Activated T-cell treated with anti-CD3 and anti-CD28 coated beads for 1 hour (primary cell): Measurements from ENCODE around the gene RASSF5.
"Not testable (repeated sequence)": the region's sequence is repeated elsewhere in the genome, so short reads cannot be mapped to it uniquely, and the experiment has no call there.

Experiments
- DNase-seq: peaks from one replicate; pipeline ENCODE4 v3.0.0-alpha.2; 2020; ENCODE audit warnings: low read depth

RASSF5 gene

DNA sequence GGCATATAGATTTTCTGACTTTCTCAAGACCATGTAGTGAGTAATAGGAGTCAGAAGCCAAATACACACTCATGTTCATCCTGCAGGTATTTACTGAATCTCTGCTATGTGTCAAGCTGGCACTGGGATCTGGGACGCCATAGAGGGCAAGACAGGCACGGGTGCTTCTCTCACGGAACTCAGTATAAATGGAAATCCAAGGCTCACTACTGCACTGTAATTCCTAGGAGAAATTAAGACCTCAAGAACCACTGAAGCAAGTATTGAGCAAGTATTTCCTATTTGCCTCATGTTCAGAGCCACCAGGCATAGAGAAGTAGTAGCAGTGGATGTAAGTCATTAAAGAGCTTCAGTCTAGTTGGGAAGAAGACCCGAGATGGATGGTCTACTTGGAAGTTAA is 66.0 kb downstream of the RASSF5 start:
- no peak for DNase-seq

DNA sequence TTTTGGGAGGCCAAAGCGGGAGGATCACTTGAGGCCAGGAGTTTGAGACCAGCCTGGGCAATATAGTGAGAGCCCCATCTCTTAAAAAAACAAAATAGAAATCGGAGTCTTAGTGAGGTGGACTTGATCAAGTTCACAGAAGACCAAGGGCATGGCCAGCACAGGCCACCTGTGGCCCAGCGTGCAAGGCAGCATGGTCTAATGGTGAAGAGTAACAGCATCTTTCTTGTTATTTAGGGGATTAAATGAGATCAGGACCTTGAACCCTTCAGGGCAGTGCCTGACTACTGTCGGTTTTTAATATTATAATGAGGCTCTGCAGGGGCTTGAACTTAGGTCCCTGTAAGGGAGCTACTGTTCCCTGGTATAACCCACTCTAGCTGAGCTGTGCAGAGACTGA is 66.4 kb downstream of the RASSF5 start:
- no peak for DNase-seq

DNA sequence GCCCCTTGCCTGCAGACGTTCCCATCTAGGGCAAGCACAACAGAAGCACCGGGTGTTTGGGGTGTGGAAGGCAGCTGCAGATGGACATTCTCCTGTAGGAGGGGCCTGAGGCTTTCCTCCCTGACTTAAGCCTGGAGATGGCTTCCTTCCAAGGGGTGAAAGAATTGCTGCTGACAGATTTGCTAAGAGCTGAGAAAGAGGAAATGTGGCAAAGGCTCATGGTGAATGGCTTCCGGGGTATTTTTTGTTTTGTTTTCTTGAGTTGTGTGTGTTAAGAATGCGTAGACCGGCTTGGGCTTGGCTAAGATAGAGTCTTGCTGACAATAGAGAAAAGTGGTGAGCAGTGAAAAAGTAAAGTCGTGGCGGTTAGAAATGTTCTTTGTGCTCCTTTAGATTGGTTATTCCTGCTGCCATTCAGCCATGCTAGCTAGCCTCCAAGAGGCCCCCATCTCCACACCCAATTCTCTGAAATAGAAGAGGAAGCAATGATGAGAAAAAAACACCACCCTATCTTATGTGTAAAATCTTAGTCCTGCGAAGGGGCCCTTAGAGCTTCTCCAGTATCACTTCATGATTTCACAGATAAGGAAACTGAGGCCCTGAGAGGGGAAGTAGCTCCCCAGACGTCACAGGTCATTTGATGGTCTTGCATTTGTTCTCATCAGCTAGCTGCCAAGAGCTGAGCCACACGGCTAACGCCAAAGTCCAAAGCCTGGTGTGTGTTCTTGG is 68.0 kb downstream of the RASSF5 start:
- DNase-seq: no peak

DNA sequence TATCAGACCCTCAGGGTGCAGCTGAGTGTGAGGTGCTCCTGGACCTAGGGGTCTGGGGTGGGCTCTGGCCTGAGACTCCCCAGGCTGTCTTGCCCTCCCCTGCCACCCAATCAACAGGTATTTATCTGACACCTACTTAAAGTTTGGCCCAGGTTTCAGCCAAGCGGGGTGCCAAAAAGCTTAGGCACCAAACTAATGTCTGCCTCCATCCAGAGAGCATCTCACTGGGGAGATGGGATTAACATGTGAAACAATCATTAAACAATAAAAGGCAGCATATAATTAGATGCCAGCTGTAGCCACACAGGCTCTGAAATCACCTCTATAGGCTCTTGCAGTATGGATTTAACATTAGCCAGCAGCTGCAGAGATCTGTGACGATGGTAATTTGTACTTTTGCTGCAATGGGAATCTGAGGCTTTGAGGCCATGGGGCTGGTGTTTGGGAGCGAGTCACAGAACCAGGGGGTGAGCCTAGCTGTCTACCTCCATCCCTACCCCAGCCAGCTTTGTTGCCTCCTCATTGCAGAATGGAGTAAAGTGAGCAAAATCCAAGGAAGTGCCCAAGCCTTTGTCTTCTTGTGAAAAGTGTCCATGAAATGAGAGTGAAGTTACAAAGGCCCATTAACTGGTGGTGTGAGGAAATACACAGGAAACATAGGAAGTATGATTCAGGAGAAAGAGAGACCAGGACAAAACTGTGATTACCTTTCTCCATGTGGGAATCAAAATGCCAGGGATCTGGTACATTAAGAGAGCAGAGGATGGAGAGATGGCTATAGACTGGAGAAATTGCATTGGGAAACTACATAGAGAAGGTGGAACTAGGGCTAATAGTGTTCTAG is 68.8 kb downstream of the RASSF5 start:
- no peak for DNase-seq

DNA sequence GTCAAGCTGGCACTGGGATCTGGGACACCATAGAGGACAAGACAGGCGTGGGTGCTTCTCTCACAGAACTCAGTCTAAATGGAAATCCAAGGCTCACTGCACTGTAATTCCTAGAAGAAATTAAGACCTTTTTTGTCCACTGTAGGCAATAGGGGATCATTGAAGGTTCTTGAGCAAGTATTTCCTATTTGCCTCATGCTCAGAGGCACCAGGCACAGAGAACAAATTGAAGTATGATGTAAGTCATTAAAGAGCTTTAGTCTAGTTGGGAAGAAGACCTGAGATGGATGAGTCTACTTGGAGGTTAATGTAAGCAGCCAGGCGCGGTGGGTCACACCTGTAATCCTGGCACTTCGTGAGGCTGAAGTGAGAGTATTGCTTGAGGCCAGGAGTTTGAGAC is 70.3 kb downstream of the RASSF5 start:
- DNase-seq: no peak

DNA sequence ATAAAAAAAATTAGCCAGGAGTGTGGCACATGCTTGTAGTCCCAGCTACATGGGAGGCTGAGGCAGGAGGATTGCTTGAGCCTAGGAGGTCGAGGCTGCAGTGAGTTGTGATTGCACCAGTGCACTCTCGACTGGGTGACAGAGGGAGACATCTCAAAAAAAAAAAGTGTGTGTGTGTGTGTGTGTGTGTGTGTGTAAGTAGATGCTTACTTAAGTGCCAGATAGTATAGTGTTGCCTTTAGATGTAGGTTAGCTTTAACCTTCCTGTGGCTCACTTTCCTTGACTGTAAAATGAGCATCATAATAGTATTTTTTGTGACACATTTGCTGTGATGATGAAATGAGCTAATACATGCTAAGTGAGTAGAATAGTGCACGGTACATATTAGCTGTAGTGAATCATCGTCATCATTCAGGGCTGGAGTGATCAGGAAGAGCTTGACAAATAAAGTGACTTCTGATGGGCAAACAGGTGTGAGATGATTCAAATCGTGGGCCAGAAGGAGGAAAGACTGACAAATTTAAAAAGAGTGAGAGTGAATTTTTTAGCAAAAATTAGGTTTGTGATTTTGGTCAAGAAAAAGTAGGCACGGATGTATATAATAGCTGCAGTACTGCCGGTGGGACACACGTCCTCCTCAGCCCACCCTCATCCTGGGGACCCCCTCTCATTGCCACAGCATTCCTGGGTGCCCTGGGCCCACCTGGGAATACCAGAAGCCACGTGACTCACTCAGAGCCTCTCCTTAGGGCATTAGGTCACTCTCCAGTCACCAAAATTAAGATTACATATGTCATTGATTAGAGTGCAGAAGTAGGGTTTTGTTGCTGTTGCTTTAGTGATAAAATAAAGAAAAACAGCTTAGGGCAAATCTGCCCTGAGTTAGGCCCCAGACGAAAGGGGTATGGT is 71.0 kb downstream of the RASSF5 start:
- DNase-seq: no peak

DNA sequence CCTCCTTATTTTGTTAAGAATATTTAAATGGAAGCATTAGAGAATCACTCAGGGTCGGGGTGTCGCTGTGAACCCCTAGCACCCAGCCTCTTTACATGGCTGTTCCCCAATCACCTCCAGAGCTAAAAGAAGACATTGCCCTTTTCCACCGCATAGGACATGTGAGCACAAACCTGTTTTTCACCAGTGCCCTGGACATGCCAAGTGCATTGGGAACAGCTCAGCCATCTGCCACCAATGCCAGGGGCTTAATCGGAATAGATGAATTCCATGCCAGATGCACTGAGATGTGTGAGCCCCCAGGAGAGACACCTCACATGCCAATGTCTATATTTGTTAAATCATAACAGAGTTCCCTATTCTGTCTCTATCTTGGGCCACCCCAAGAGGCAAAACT is 71.6 kb downstream of the RASSF5 start:
- no peak for DNase-seq

DNA sequence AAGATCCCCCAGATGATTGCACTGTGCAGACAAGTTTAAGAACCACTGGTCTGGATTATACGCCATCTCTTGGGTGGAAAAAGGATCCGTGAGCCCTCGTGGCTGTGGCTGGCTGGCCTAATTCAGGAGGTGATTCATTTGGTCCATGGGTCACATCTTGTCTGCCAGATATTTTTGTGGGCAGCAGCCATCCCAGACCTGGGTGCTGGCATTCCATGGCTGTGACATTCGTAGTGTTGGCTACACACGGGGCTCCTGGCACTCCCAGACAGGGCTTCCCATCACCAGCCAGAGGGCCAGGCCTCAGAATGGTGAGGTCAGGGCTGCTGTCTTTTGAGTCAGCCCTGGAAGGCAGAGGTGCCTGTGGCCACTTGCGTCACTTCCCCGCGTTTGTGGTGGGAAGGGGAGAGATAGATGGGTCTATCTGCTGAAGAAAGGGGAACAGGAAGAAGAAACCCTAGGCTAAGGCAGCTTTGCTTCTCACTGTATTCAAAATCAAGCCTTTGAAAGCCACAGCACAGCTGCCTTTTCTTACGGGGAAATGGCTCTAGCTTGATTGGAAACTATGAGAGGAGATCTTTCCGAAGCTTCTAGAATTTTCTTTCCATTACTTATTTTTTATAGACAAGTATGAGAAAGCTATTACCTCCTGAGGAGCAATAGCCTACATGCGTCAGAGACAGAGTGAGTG is 72.6 kb downstream of the RASSF5 start:
- peak; percentile 68 for DNase-seq

DNA sequence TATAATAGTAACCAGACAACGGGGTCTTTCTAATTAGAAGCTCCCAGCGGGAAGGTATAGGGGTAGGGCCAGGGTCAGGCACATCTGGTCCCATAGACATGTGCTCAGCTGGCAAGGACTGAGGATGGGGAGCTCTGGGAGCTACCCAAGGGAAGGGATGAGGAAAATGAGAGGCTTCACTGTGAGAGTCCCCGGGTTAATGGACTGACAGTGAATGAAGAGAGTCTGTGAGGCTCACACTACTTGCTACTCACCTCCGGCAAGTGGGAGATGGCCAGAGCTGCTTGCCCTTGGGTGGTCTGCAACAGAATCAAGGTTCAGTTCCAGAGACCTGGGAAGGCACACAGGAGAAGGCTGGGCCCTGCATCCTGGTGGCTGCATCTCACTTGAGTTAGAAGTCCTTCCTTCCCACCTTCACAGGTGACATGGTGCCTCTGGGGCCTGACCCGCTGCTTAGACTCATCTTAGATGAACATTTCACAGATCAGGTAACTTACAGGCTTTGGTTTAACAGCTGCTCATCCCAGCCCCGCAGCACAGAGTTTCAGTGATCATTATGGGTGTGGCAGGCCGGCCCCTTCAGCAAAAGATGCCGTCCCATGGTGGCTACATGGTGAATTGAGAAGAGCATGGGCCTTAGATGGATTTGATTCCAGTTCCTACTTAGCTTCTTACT is 73.2 kb downstream of the RASSF5 start:
- no peak for DNase-seq

DNA sequence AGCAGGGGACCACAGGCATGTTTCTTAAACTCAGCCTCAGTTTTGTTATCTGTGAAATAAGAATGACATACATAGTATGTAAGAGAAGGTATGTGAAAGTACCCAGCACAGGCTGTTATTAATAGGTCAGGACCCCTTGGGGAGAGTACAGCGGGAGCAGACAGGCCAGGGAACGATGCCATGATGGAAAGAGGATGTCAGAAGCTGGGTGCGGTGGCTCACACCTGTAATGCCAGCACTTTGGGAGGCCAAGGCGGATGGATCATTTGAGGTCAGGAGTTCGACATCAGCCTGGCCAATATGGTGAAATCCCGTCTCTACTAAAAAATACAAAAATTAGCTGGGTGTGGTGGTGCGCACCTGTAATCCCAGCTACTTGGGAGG is 73.8 kb downstream of the RASSF5 start:
- DNase-seq: not testable (repeated sequence)

DNA sequence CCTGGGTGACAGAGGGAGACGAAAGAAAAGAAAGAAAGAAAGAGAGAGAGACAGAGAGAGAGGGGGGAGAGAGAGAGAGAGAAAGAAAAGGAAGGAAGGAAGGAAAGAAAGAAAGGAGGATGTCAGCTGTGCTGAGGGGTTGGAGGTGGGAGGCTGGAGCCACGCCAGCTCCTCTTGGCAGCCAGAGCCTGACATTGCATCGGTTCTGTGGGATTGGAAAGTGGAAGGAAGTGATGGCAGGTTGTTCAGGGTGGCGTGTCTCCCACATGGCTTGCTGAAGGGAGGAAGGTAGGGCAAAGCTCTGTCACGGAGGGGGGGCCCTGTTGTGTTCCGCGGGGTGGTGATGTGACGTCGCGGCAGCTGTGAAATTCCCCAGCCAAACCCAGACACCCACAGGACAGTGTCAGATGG is 74.2 kb downstream of the RASSF5 start:
- peak; percentile 58 for DNase-seq

DNA sequence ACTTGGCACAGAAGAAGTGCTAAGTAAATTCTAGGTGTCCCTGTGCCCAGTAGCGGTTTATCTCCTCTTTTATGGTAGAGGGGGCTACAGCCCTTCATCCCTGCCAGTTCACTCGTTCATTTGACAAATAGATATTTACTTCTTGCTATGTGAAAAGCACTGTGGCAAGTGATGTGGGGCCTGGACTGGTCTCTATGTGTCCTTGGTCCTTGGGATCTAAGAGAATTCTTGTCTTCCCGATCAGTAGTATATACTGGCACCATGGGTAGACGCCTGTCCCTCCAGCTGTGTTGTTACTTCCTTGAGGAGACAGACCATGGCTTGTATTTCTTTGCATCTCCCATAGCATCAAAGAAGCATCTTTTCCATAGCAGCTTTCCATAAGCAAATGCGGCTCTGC is 75.2 kb downstream of the RASSF5 start:
- DNase-seq: no peak

DNA sequence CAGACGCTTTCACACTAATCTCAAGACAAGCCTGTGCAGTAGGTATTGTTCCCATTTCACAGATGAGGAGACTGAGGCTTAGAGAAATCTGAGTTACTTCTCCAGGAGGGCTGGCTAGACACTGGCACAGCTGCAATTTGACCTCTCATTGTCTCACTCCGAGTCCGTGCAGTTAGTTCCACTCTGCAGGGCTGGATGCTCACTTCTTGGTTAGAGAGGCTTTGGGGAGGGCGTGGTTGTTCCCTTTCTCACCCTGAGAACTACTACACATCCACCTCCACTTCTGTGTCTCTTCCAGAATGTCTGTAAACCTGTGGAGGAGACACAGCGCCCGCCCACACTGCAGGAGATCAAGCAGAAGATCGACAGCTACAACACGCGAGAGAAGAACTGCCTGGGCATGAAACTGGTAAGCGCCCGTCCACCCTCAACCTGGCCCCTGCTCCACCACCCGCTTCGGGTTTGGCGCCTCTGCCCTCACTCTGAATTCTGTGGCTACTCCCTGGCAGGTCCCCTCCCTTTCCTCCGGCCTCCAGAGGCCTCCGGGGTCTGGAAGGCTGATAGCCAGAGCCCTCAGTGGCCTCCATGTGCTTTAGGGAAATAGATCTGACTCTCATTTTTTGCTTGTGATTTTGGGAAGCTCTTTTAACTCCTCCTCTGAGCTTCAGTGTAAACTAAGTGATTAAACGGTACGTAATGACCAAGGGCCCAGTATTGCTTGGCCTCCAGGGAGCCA is 75.8 kb downstream of the RASSF5 start:
- no peak for DNase-seq

DNA sequence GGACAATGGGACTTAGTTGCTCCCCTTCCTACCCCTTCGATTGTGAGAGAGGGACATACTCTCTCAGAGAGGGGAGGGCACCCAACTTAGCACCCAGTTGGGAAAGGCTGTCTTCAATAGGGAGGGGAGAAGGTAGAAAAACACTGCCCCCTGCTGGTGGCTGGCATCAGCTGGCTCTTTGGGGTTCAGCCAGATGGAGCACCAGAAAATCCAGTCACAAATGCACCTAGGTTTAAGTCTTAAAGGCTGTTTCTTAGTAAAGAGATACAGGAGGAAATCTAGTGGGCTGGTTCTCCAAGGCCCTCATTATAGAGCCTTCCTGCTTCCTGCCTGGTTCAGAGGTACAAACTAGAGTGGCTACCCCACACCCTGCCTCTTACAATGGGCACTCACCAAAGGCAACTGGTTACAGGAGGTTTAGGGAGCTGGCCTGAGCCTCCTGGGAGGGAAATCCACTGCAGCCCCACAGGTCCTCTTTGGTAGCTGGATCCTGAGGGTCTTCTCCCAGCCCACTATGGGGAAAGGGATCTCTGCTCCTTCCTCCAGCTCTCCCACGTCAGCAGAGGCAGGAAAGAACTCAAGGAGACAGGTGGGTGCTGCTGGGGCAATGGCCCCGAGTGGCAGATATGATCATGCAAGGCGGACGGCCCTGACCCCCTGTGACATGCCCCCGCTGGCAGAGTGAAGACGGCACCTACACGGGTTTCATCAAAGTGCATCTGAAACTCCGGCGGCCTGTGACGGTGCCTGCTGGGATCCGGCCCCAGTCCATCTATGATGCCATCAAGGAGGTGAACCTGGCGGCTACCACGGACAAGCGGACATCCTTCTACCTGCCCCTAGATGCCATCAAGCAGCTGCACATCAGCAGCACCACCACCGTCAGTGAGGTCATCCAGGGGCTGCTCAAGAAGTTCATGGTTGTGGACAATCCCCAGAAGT is 76.6 kb downstream of the RASSF5 start:
- peak; percentile 90 for DNase-seq

DNA sequence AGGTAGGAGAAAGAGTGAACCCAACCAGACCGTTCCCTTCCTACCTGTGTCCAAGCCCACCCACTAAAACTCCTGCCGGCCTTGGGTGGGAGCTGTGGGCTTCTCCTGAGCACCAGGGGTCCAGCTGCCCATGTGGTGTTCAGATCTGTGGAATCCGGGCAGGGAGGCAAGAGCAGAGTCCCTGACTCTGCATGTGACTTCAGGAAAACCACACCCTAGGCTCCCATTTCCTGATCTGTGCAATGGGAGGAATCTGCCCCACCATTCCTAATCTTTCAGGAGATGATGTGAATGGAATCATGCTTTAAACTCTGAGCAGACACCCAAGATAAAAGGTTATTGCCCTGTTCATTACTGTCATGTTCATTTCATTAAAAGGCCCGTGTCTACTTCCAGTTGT is 77.4 kb downstream of the RASSF5 start:
- no peak for DNase-seq

DNA sequence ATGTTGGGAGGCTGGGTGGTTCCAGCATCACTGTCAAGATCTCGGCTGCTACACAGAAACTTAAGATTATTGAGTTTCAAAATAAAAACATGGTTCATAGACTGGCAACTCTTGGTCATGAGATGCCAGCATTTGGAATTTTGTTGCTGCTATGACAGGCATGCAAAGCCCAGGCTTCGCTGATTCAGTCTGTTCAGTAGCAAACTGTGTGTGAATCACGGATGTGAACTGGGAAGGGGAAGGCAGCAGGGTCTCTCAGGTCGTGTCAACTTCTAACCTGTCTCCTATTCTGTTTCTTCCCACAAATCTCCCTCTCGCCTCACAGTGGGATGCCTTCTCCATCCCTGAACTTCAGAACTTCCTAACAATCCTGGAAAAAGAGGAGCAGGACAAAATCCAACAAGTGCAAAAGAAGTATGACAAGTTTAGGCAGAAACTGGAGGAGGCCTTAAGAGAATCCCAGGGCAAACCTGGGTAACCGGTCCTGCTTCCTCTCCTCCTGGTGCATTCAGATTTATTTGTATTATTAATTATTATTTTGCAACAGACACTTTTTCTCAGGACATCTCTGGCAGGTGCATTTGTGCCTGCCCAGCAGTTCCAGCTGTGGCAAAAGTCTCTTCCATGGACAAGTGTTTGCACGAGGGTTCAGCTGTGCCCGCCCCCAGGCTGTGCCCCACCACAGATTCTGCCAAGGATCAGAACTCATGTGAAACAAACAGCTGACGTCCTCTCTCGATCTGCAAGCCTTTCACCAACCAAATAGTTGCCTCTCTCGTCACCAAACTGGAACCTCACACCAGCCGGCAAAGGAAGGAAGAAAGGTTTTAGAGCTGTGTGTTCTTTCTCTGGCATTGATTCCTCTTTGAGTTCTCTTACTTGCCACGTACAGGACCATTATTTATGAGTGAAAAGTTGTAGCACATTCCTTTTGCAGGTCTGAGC is 79.4 kb downstream of the RASSF5 start:
- no peak for DNase-seq

DNA sequence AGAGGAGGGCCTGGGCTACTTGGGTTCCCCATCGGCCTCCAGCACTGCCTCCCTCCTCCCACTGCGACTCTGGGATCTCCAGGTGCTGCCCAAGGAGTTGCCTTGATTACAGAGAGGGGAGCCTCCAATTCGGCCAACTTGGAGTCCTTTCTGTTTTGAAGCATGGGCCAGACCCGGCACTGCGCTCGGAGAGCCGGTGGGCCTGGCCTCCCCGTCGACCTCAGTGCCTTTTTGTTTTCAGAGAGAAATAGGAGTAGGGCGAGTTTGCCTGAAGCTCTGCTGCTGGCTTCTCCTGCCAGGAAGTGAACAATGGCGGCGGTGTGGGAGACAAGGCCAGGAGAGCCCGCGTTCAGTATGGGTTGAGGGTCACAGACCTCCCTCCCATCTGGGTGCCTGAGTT is 80.6 kb downstream of the RASSF5 start:
- no peak for DNase-seq

DNA sequence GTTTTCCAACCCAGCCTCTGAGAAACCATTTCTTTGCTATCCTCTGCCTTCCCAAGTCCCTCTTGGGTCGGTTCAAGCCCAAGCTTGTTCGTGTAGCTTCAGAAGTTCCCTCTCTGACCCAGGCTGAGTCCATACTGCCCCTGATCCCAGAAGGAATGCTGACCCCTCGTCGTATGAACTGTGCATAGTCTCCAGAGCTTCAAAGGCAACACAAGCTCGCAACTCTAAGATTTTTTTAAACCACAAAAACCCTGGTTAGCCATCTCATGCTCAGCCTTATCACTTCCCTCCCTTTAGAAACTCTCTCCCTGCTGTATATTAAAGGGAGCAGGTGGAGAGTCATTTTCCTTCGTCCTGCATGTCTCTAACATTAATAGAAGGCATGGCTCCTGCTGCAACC is 81.2 kb downstream of the RASSF5 start:
- no peak for DNase-seq
